Measurements from ENCODE around the gene IGFALS.

GRCh38 chr16:1820946-1821290, 27.4 kb upstream of the IGFALS start:
- no peak for TF ChIP-seq POLR2A (IDR thresholded peaks at IDR 0.05)
- TF ChIP-seq CTCF (IDR thresholded peaks at IDR 0.05), result no peak
- no peak for TF ChIP-seq POLR2AphosphoS5 (IDR thresholded peaks at IDR 0.05)

All from gastroesophageal sphincter (tissue), 3 donors.